Activated naive CD4-positive, alpha-beta T cell treated with Interleukin-2 at 50 U/mL for 16 hours (primary cell): ENCODE results near the gene GLI3.

Experiments used
- DNase-seq: peaks from one replicate; pipeline ENCODE4 v3.0.0-alpha.2; 2020

Gene GLI3

GRCh38 chr7:42167631-42168236 is 69.3 kb downstream of the GLI3 start:
- no peak for DNase-seq

- no peak for DNase-seq
Measured at GRCh38 chr7:42167206-42167605, 69.8 kb downstream of the GLI3 start.

- DNase-seq = no peak
Measured at GRCh38 chr7:42164881-42165428, 72.1 kb downstream of the GLI3 start.

DNA sequence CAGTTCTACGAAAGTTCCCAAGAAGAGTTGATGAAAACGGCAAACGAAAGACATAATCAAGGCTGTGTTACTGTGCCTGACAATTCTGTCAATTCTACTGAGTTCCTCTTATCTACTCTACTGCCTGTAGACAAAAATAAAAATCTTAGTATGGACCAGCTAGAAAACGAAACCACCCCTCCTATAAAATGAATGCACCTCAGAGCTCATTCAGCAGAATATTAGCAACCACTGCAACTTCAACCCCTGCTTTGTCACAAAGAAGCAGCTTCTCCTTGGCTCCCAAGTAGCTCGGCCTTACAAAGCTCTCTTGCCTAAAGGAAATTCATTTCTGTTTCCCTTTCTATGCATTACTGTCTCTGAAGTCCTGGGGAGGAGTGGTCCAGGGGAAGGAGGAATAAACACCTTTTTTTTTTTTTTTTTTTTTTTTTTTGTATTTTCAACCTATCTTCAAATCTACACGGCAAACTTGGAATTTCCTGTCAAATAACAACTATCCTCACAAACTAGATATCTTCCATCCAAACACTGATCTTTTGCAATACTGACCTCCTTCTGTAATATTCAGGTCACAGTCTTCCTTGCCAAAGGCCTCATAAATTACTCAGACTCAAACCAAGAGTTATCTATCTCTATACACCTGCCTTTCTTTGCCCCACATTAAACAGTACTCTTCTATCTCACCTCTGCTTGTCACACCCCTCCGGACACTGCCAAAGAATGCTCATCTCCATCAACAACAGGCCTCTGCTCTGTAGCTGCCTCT is 74.3 kb downstream of the GLI3 start:
- no peak for DNase-seq

DNA sequence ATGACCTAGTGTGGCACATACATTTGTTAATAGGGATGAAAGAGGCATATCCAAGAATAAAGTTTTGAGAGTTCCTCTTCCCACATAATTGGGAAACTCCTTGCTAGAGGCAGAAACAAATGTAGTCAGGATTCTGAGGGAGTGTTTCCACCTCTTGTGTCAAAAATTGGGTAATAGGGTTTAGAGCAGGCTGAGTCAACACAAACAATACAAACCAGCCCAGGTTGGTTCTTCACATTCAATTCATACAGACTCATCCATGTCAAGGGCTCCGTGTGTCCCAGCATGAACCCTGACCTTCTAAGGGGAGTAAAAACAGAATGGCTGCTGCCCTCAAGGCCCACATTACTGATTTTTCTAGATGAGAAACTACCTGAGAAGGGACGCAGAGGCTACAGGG is 75.3 kb downstream of the GLI3 start:
- no peak for DNase-seq

DNA sequence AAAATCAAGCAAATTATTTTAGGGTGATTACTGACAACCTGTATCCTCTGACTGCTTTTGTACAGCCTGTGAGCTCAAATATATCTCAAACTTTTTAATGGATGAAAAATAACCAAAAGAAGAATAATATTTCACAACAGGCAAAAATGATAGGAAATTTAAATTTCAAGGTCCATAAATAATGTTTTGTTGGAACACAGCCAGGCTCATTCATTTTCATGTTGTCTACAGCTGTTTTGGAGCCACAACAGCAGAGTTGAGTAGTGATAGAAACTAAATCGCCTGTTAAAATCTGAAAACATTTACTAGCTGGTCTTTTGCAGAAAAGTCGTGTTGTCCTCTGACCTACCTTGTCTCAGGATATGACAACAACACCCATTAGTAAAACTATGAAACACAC is 75.9 kb downstream of the GLI3 start:
- no peak for DNase-seq

DNA sequence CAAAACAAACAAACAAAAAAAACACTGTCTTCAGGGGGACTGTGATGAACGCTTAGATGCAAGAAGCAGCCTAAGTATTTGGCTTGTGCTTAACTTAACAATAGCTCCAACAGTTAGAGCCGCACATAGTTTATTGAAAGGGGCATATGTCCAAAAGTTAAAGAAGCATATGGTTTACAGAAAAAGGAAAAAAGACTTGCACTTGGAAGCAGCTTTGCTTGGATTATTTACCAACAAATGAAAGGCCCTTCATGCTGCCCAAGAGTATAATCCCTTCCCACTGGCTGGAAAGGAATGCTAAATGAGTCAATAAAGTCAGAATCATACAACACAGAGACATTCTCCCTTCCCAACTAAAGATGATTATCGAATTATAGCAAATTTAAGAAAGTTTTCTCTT is 77.9 kb downstream of the GLI3 start:
- DNase-seq = no peak

DNA sequence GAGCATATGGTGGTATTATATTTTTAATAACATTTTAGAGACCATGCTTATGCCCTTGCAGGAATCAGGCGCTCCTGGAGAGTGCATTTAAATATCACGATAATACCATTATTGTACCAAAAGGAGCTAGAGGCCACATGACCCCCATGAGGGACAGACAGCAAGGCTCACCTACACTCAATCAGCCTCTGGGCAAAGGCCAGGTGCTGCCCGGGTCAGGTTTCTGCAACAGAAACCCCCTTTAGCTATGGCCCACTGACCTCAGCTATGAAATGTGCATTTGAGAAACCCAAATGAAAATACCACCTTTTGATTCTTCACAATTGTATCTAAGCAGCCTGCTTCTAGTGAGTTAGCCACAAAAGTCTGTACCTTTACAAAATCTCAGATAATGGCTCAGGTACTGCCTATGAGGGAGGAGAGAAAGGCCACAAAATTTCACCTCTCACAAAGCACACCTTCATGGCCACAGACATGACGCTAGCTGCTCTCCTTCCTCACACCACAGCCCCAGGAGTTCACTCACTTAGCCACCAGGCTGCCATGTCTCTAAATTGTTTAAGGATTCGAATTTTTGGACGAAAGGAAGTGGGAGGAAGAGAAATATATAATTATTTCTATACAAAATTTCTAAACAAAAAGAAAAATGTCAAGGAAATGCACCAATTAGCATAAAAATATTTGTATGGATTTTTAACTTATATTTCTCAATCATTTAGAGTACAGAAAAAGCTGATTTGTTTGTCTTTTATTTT is 79.9 kb downstream of the GLI3 start:
- DNase-seq = no peak

DNA sequence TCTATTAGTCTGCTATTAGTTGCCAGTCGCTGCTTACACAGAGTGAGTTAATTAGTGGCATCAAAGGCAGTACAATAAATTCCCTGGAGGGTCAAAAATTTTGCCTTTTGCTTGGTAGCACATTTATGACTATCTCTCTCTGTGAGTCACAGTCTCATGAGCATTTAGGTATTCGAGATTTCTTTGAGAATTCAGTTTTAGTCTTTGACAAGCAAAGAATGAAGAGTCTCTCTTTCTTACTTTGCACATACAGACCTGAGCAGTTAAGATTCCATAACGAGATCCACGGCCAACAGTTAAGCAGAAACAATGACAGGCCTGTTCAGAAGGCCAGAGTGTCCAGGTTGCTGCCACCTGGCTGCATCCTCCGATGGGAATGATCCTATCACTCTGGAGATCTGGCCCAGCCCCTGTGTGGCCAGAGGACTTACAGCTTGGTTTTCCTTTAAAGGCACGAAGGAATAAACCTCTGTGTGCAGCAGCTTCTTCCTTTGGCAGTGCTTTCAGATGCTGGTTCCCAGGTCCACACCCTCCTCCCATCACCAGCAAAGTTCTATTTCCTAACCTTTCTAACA is 80.6 kb downstream of the GLI3 start:
- no peak for DNase-seq

DNA sequence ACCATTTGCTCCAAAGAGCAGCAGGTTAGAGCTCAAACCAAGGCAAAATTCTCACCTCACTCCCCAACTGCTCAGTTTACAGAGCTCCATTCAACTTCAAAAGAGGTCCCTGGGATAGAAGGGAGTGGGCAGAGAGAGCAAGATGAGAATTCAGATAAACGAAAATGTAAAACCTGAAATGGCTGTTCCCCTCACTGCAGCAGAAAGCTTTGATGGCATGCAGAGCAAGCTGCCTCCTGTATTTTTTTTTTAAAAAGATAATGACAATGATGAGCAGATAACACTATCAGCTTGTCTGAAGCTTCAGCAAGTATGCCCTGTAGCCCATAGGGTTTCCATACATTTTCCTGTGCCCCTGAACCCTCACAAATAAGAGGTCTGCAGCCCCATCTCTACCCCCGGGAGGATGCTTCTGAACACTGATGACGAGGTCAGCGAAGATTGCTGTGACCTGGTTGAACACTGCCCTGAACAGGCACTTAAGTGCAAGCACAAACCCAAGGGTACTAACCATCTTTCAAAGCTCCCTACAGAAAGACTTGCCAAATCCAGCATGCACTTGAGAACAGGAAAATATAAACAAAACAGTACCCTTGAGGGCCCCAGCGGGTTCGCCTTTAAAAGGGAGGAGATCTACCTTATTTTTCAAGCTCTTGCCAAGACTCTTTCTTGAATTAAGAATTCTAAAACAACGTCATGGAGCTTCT is 81.3 kb downstream of the GLI3 start:
- DNase-seq = no peak

GRCh38 chr7:42154173-42154572 is 82.8 kb downstream of the GLI3 start:
- no peak for DNase-seq

GRCh38 chr7:42152329-42153205 is 84.4 kb downstream of the GLI3 start:
- no peak for DNase-seq

DNA sequence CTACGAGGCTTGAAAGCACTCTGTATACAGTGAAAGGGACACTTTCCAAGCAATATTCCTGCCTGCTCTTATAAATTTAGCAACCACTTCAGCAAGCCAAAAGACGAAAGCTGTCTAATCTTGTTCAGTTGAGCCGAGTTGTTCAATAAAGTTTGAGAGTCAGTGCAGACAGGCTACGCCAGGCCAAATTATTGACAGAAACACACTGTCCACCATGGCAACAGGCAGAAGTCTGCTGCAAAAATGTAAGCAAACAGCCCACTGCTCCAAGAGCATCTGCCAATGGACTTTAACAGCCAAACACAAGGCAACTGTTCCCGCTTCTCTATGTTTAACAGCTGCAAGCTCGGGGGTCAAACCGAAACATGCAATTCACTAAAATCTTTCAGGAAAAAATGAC is 85.7 kb downstream of the GLI3 start:
- DNase-seq = no peak

- no peak for DNase-seq
Measured at GRCh38 chr7:42145539-42145938, 91.5 kb downstream of the GLI3 start.

DNA sequence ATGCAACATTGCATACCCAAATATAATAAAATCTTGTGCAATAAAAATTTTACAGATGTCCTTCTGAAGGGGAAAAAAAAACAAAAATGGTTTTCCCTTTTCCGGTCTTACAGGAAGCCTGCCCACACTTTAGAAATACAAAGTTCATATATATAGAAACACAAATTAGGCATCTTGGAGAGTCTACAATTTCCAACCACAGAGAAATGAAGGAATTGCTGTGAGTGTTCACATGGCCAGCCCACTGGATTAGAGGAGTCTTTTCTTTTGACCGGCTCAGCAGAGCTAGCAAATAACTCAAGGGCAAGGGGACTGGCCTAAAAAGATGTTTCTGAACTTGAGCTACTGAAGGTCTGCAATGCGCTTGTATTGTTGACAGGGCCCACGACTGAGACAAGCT is 92.4 kb downstream of the GLI3 start:
- DNase-seq = no peak

DNA sequence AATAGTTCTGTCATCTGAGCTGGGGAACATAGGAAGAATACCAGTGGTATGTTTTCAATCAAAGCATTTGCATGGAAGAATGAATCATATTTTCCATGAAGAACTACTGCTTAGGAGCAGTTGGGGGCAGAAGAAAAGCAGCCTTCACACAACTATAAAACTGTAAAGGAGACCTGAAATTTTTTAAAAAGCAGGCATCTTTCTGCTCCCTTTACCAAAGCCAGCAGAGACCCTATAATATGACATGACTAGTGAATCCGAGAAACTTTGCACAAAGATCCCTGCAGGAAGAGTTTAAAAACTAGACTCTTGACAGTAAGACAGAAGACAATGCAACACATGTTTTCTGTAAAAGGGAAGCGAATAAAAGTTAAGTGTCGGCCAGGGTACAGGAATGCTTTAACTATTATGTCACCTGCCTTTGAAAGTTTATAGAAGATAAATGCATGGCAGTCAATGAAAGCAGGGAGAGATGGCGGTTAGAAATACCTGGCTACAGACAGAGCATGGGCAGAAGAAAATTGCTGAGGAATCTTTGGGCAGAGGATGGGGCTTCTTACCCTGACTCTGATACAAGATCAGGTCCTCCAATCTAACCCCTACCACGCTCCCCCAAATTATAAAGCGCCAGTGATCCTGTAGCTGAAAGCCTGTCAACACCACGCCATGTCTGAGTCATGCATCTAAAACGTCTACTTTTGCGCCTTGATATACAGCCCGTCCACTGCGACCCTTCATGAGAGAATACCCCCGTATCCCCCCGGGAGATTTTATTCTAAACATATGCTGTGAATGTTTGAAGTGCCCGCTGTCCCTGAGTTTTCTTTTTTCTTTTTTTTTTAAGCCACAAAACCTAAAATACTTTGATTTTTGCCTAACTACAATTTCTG is 93.1 kb downstream of the GLI3 start:
- DNase-seq = no peak

- no peak for DNase-seq
Measured at GRCh38 chr7:42142089-42142488, 94.9 kb downstream of the GLI3 start.

- DNase-seq = no peak
Measured at GRCh38 chr7:42139751-42140150, 97.3 kb downstream of the GLI3 start.

DNA sequence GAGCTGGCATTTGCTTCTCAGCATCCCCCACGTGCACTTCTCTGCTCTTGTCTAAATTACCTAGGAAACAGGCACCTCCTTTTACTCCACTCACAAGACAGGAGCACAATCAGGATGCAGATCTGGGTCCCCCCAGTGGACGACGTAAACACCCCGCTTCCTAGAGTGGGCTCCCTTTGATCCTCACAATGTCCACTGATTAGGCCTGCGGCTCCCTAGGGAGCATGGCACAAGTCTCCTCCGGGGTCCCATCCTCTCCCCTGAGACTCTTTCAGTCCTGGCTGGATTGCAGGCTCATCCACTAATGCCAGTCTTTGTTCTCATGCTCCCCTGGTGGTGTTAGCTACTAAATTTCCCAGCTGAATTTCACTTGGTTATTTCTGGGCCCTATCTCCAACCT is 98.3 kb downstream of the GLI3 start:
- DNase-seq = no peak

DNA sequence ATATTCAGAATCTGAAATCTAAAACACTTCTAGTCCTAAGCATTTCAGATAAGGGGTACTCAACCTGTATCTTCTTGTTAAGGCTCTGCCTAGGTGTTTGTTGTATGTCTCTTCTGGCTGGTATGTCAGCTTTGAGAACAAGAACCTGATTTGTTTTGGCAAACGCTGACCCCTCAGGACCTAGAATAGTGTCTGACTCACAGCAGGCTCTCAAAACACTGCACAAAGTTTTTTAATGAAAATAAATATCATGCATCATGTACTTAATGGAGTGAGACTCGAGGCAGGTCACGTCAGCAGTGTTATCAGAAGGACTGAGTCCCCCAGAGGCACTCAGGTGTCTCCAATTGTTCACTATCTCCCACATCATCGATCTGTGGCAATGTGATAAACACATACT is 99.1 kb downstream of the GLI3 start:
- DNase-seq = no peak

GRCh38 chr7:42137431-42137830 is 99.6 kb downstream of the GLI3 start:
- no peak for DNase-seq
